ENCODE measurements around the gene TRIM8.

The TRIM8 gene
- 40.7 to 60.3 (median 54.9) reads per million in 4 donors for total RNA-seq

GRCh38 chr10:102644066-102644645, at the start of gene TRIM8:
Gene TRIM8 (plus strand): TSS chr10:102644479. CDS start chr10:102644618, 139 bp downstream.
- DNase-seq = peak in 4 of 5 donors; percentile 48 to 60 (median 52)

DNA sequence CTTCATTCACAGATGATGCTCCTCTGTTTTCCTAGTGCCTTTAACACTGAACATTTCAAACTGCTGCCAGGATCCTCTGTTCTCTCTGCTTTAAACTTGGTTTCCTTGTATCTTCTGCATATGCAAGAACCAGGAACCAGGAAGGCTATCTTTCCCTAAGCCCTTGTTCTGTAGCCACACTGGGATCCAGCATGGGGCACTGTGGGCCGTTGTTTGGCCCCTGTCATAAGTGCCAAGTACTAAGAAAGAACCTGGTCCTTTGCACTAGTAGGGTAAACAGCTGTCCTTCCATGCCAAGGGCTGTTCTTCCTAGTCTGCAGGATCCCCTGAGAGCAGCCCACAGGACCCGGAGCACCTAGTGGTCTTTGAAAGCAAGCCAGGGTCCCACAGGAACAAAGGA, 49.0 kb upstream of the TRIM8 start:
- DNase-seq = no peak

DNA sequence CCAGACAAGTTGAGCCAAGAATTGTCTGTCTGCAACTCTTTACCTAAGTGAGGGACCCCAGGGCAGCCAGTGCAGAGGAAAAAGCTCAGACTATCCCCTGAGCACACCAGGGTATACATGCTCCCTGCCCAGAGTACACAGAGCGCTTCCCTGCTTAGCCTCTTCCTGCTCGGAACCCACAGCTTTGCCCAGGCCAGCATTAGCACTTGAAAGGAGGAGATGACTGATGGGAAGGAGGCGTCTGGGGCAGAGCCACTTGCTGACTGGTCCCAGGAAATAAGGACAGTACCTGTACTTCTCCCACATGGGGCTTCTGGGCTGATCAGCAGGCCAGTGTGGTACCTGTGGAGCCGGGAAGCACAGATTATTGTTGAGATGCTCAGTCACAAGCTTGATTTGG, 48.4 kb upstream of the TRIM8 start:
- no peak for DNase-seq

DNA sequence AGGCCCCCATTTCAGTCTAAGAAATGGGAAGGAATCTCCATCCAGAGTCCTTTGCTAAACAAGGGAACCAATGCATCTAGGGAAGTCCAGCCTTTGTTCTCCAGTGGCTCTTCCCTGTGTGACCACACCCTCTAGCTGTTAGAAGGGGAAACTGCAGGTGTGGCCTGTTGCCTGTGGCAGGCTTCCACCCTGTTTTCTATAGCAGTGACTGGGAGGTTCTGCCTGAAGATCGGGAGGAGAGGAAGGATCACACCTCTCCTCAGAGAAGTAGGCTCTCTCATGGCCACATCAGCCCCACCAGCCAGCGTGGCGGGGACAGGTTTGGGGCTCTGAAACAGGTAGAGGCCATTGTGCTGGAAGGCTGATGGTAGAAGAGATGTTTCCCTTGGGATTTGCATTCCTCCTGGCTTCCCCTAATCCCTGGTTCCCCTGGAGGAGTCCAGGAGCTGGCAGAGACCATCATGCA, 47.7 kb upstream of the TRIM8 start:
- DNase-seq = peak in 1 of 5 donors; percentile 23

- DNase-seq = no peak
Measured at GRCh38 chr10:102597131-102597991, 46.9 kb upstream of the TRIM8 start.

- DNase-seq = no peak
Measured at GRCh38 chr10:102598243-102598642, 46.0 kb upstream of the TRIM8 start.

- no peak for DNase-seq
Measured at GRCh38 chr10:102599565-102600327, 44.5 kb upstream of the TRIM8 start.

- no peak for DNase-seq
Measured at GRCh38 chr10:102600816-102601215, 43.5 kb upstream of the TRIM8 start.

- no peak for DNase-seq
Measured at GRCh38 chr10:102601639-102602038, 42.6 kb upstream of the TRIM8 start.

- DNase-seq = no peak
Measured at GRCh38 chr10:102602272-102603045, 41.8 kb upstream of the TRIM8 start.

GRCh38 chr10:102603946-102604345, 40.3 kb upstream of the TRIM8 start:
- DNase-seq = no peak

DNA sequence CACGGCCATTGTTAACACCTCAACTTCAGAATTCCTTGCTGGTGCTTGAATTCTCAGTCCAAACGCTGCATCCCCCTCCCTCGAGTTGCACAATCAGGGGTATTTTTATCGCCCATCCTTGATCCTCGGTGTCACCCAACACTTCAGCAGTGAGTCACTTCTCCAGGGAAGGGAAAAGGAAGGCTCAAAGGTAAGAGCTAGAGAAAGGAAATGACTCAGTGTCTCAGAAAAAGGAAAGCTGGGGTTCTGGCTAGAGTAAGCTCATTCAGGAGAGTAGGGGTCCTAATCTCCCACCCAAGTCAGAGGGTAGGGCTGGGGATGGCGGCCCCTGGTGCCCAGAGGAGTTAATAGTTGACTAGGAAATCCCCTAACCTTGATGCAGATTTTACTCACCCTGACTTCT, 39.8 kb upstream of the TRIM8 start:
- no peak for DNase-seq

- no peak for DNase-seq
Measured at GRCh38 chr10:102605712-102606111, 38.6 kb upstream of the TRIM8 start.

DNA sequence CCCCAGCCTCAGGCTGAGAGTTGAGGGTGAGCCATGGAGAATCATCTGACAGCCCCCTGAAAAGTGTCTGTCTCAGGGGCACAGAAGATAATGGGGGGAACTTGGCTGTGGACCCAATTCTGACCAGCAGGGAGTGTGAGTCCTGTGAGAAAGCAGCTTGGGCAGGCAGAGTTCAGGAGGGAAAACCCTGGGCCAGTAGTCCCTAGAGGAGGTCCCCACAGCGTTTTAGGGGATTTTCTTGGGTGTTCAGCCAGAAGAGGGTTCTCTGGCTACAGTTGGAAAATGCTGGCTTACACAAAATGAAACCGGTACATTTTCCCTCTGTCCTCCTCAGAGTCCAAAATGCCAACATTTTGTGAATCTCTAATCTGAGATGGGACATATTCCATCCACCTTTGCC, 35.8 kb upstream of the TRIM8 start:
- DNase-seq = no peak

GRCh38 chr10:102610441-102610887, 33.8 kb upstream of the TRIM8 start:
- no peak for DNase-seq

DNA sequence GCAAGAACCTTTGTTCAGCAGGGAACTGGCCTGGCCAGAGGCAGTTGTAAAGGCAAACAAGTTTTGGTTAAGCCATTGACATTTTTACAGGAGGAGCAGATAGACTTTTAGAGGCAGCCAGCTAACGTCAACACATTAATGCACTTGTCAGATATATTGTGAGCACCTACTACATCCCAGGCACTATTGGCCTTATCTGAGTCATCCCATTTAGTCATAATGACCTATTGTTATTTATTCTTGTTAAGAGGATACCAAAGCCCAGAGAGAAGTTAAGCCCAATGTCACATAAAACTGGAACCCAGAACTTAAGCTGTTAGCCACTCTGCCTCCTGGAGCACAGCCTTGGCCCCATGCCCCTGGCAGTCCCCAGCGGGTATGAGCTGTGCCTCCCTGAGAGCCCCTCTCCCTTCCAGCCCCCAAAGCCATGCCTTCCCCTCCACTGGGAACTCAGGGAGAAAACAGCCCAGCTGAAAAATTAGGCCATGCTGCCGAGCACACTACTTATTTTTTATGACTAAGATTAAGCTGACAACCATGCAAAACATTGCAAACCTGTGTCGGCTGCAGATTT, 32.7 kb upstream of the TRIM8 start:
- no peak for DNase-seq

- DNase-seq = peak in 3 of 5 donors; percentile 34 to 51 (median 48)
Measured at GRCh38 chr10:102612964-102613275, 31.4 kb upstream of the TRIM8 start.

DNA sequence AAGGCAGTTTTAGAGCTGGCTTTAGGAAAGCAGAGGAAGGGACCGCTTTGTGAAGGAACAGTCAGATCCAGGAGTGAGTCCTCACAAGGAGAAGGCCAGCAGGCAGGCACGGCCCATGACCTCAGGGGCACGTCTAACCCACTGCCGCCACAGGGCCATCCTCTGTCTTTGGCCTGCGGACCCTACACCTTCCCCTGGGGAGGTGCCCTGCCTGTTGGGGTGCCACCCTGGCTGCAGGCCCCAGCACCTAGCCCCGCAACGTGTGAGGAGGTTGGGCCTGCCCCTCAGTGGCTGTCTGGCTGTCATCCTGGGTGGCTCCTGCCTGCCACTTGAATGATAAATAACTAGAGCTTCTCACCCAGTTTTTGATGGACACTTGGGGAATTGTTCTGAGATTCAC, 31.0 kb upstream of the TRIM8 start:
- peak in 1 of 5 donors; percentile 18 for DNase-seq

DNA sequence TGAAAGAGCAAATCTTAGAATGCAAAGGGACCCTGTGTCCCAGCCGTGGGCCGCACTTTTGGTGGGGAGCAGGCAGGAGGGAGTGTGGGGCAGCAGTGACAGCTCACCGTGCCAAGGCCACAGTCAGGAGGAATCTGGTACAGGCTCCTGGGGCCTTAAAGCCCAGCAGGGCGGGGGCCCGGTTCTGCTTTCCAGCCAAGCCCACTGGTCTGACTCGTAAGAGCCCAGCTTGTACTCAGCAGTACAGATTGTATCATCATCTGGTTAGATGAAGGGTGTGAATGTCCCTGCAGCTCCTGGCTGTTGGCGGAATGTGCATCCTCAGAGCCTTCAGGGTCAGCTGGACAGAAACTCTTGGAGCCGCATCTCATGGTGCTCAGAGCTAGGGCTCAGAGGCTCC, 30.5 kb upstream of the TRIM8 start:
- DNase-seq = no peak

DNA sequence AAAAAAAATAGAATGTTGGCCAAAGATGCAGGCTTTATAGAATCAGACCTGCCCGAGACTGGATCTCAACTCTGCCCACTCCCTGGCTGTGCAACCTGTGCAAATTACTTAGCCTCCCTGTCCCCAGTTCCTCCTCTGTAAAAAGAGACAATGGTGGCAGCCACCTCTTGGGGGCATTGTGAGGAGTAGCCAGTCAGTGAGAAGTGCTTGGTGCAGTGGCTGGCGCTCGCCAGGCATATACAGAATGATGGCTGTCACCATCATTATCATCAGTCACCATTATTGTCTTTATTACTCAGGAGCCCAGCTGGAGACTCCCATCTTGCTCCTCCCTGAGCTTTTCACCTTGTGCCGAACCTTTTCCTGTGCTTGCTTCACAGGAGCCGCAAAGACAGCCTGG, 29.4 kb upstream of the TRIM8 start:
- no peak for DNase-seq

GRCh38 chr10:102615361-102615760, 28.9 kb upstream of the TRIM8 start:
- no peak for DNase-seq

- no peak for DNase-seq
Measured at GRCh38 chr10:102616066-102616770, 28.1 kb upstream of the TRIM8 start.
